ENCODE results near the gene FBXW8. TPM values are rescaled to one million over a fixed set of nuclear protein-coding genes. Genes with fewer than 3 reads are reported as not detected.

The FBXW8 gene
- total RNA-seq, 1 donor from 2014 or later = 24.8 TPM

DNA sequence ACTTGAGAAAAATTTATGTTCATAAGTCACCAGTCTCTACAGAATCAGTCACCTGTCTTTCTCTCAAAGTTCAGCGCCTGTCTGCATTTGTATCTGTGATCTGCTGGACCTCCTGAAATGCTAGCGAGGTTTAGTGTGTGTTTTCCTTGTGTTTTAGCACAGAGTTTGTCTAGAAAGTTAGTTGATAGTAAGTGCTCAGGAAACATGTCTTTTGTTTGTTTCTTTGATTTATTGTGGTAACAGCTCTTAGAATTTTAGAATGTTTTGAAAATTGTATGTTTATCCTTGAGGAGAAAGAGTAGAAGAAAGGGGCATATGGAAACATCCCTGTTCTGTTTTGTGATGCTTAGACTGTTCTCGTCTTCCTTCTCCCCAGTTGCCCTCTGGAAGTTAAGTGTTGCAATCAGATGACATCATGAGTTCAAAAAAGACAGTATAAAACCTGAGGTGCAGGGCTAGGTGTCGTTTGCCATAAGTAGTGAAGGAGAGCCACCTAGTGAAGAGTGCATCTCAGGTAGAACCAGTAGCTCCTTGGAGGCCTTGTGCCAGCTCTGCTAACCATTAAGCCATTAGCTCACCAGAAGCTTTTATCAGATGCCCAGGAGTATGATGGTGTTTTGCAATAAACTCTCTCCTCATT is 44.8 kb downstream of the FBXW8 start:
- no peak for DNase-seq (ENCODE audit: low spot score)

DNA sequence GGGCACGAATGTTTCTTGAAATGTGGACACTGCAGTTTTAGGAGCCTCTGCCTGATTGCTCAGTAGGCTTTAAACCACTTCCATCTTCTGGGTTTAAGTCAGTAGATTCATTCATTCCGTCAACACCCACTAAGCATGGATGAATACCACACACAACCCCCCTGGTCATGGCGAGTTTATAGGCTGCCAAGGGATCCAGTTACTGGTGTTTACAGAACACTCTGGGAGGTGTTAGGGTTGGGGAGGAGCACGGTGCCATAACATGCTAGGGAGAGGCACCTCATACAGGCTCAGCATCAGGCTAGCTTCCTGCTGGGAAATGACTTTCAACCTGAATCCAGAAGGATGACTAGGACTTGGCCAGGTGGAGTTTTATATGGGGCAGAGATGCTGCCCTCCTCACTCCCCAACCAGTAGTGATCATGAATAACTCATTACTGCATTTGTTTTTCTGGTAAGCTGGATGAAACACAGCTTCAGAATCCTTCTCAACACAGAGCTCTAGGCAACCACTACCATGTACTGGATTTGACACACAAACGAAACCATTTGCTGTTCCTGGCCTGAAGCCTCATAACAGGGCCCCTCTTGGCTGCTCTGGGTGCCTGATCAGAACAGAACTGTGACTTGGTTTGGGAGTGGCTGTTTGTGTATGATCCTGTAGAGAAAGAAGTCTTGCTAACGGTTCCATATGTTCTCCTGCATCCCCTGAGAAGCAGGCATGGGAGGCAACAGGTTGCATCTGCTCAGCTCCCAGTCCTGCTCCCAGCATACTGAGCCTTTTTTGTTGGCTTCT is 47.9 kb downstream of the FBXW8 start:
- no peak for DNase-seq (ENCODE audit: low spot score)

- no peak for DNase-seq (ENCODE audit: low spot score)
Observed at GRCh38 chr12:116959198-116959460, 48.4 kb downstream of the FBXW8 start.

DNA sequence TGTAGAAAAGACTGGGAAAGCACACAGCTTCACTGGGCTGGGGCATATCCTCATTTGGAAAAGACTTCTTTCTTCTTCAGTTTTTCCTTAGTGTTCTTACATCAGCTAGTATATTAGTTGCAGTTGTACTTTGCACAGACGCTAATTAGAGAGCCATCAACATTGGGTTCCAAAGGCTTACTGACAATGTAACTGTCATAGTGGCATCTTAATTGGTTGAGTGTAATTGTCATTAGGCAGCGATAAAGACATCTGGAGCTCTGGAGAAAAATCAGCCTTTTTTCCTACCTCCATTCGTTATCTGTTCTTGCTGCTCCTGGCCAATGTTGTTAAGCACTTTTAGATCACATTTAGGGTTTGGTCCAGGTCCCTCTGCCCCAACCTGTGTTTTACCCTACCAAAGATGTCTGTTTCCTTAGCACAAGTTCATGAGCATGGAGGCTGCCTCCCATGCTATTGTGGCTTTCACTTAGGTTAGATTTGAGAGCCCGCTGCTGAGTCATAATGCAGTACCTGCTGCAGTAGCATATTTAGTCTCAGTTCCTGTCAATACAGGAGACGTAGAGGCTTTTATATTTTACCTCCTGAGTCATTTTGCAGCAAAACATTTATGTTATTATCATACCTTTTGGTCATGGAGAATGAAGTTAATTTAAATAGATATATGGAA is 49.2 kb downstream of the FBXW8 start:
- DNase-seq (ENCODE audit: low spot score) = no peak

GRCh38 chr12:116962197-116962596 is 51.4 kb downstream of the FBXW8 start:
- DNase-seq (ENCODE audit: low spot score) = no peak

GRCh38 chr12:116962783-116963356 is 52.1 kb downstream of the FBXW8 start:
- no peak for DNase-seq (ENCODE audit: low spot score)

GRCh38 chr12:116964054-116965050 is 53.6 kb downstream of the FBXW8 start:
- DNase-seq (ENCODE audit: low spot score) = no peak

DNA sequence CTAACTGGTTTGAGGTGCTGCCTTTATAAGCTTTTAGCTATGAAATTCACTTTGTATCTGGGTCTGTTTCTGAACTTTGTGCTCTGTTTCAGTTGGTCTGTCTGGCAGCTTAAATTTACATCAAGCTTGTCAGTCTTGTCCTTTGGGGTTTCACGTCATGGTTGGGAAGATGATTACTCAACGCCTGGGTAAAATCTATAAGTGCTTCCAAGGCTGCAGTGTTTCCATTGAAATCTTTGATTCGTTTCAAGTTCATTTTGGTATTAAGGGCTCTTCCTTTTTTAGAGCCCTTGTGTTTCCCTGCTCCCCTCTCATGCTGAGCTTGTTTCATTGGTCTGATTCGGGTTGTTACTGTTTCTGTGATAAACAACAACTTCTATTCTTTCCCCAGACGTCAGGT is 58.2 kb downstream of the FBXW8 start:
- DNase-seq (ENCODE audit: low spot score) = no peak

DNA sequence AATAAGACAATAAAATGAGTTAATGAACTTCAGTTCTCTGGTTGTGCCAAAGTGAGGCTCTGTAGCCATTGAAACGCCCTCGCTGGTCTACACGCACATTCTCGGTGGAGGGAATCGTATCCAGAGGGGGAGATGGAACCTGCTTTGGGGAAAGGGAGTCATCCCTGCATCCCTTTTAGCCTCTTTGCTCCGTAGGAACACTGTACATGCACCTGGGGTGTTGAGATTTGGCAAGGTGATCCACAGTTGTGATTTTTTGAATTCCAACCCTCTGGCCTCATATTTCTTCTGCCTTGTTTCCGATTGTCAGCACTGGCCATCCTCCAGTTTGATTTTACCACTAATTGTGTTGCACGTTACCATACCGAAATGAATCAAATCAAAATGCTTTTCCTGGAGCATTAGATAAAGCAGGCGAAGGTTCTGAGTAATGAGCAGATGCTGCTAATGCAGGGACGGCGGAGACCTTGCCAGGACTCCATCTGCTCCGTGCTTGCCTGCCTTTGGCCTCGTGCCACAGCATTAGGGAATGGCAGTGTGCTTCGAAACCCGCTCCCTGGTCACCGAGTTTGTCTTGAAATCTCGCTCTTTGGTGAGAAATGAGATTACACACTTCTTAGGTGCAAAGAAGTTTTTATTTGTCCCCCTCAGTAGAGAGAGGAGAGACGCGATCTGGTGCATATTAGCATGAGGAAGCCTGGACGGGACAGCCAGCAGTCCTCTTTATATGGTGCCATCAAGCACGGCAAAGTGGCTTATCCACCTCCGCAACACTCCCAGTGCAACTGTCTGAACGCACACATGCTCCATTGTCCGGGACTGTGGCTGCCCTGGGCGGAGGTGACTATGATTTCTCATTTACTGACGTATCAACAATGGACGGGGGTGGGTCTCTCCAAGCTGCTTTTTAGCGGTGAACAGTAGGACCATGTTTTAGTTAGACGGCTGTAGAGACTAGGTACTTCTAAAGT is 59.1 kb downstream of the FBXW8 start:
- no peak for DNase-seq (ENCODE audit: low spot score)

DNA sequence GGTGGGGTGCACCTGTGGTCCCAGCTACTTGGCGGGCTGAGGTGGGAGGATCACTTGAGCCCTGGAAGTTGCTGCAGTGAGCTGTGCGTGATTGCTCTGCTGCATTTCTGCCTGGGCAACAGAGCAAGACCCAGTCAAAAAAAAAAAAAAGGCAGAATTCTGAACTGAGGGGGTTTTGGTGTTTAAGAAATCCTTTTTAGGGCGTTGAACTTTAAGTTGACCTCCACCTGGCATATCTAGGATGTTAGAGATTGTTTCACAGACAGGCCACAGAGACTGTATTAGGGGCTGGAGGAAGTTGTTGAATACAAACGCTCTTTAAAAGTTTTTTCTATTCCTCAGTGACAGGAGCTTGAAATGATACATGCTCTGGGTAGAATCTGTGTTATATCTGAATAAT is 60.5 kb downstream of the FBXW8 start:
- DNase-seq (ENCODE audit: low spot score) = no peak

GRCh38 chr12:116975779-116976393 is 65.1 kb downstream of the FBXW8 start:
- DNase-seq (ENCODE audit: low spot score) = no peak

DNA sequence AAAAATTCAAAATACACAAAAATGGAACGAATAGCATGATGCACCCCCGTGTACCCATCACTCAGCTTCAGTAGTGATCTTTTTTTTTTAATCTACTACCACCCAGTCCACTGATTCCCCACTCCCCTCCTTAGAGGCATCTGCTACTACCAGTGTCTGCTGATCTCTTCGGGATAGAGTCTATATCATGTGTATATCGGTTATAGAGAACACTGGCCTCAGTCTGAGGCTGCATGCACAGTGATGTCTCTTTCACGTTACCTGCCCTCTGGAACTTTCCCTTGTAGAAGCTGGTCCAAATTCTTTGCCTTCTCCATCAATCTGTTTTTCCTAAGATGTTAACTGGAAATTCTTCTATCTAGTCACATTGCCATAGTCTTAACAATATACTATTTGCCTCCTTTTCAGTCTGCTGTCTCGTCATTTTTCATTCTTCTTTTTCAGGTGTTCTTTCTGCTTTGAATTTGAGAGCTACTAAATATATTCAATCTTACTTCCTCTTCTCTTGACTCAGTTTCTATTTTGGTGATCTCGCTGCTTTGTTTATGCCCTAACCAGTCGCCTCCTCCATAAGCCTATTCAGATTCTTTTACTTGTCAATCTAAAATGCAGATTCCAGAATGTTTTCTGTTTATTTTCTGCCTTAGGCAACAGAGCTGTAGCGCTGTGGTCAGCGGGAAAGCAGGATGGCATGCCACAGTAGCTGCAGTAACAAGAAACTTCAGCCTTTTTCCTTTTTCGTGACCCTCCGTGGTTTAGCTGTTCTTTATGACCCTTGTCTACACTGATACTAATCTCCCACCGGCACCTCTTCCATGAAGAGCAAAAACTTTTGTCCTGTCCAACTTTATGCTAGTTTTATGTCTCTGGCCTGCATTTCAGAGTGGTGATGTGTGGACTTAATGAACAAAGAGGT is 67.0 kb downstream of the FBXW8 start:
- DNase-seq (ENCODE audit: low spot score) = no peak

DNA sequence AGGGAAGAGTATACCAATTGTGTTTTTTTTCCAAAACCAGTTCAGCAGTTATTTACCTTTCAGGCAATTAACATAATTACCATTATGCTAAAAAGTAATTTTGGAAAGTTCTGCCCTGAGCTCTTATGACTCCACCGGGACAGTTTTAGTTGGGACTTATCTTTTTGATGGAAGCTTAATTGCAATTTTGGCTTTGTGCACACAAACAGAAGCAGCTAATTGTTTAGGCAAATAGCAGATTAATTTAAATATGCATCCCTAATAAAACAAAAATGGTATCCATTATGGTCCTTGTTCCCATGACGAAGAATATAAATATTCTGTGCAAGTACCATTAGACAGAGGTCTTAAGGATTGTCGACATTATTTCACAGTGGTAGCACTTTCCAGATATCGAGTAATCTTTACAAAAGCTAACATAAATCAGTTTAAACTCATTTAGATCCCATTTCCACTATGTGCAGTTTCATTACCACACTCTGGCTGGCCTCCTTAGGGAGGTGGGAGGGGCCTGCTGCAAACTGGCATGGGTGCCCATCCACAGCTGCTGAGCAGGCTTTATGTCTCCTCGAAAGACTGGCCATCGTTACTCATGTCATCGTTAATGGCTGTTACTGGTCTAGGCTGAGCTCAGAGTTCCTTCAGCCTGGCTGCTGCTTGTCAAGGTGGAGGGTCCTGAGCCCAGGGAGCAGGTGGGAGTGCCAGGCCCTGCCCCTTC is 68.2 kb downstream of the FBXW8 start:
- no peak for DNase-seq (ENCODE audit: low spot score)

DNA sequence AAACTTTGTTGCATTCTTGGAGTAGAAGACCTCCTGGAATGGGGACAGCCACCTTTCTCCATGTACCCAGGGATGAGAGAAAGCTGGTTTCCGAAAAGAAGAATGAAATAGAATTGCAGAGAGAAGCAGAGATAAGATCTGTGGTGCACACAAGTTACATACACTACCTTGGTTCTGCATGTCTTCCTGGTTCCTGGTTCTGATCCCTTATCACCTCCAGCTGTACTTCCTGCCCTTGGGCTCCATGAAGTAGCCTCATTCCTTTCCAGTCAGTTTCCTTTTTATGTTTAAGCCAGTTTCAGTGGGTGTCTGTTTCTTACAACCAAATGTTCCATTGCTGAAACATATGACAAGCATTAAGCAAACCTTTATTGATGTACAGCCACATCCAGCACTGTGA is 69.3 kb downstream of the FBXW8 start:
- DNase-seq (ENCODE audit: low spot score) = no peak

- DNase-seq (ENCODE audit: low spot score) = peak; percentile 29
Observed at GRCh38 chr12:116982791-116983411, 72.2 kb downstream of the FBXW8 start.

DNA sequence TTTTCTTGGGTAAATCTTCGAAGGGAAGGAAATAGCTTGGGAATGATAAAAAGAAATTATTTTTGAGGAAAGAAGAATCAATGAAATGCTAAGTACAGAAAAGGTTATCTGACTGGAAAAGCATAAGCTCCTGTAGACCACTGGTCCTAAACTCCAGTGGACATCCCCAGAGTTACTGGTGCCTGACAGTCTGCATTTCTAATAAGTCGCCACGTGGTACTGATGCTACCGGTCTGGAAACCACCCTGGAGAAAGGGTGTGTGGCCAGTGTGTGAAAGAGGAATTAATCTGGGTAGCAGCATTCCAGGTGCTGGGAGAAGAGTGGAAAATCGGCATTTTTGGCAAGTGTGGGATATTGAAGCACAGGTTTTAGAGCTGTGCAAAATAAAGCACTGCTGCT is 73.3 kb downstream of the FBXW8 start:
- no peak for DNase-seq (ENCODE audit: low spot score)

GRCh38 chr12:116990329-116990728 is 79.6 kb downstream of the FBXW8 start:
- DNase-seq (ENCODE audit: low spot score) = no peak

All from umbilical cord (tissue), 2 donors.